ENCODE measurements around the gene OPN1SW. TPM values are rescaled to one million over a fixed set of nuclear protein-coding genes. Genes with fewer than 3 reads are reported as not detected.

The OPN1SW gene
- total RNA-seq, 4 donors from 2014 or later, result not detected

DNA sequence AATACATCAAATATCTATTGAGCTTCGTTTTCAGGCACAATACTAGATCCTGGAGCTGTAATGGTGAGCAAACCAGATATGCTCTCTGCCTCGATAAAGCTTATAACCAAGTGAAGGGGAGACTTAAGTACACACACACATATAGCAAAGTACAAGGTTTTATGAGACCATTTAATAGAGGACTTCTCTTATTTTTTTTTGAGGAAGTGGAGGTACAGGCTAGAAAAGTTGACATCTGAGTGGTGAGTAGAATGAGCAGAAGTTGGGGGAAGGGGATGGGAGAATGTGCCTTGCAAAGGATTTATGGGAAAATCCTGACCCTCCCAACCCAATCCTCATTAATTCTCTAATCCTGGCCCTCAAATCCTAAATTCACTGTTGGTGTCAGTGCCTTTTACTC, 23.9 kb upstream of the OPN1SW start:
- WGBS, 2 donors, result 88 to 94% methylated on average over 2 of the region's 2 CpGs
- H3K4me3 ChIP-seq (ENCODE audit: low read depth, poor library complexity, severe bottlenecking), result no peak overlapping the region
- TF ChIP-seq, protein P1, sequence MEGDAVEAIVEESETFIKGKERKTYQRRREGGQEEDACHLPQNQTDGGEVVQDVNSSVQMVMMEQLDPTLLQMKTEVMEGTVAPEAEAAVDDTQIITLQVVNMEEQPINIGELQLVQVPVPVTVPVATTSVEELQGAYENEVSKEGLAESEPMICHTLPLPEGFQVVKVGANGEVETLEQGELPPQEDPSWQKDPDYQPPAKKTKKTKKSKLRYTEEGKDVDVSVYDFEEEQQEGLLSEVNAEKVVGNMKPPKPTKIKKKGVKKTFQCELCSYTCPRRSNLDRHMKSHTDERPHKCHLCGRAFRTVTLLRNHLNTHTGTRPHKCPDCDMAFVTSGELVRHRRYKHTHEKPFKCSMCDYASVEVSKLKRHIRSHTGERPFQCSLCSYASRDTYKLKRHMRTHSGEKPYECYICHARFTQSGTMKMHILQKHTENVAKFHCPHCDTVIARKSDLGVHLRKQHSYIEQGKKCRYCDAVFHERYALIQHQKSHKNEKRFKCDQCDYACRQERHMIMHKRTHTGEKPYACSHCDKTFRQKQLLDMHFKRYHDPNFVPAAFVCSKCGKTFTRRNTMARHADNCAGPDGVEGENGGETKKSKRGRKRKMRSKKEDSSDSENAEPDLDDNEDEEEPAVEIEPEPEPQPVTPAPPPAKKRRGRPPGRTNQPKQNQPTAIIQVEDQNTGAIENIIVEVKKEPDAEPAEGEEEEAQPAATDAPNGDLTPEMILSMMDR (IDR thresholded peaks at IDR 0.05), result no peak
- TF ChIP-seq POLR2A (IDR thresholded peaks at IDR 0.05), result no peak
- intact Hi-C loops (cut with DNase I; ENCODE audit: low total_unique reads), result no loop called here
- no peak for DNase-seq (ENCODE audit: low spot score in 2 of 2)

DNA sequence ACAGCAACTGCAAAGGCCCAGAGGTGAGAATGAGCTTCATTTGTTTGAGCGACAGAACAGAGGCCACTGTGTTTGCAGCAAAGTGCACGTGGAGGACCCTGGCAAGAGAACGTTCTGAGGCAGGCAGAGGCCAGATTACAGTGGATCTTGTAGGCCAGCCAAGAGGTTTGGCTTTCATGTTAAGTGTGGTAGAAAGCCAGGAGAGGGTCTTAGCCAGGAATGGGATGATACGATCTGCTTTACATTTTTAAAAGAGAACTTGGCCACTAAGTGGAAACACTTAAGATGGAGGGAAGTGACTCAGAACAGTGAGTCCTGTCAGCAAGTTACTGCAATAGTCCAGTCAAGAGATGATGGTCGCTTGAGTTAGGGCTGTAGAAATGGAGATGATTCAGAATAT, 20.7 kb upstream of the OPN1SW start:
- intact Hi-C loops (cut with DNase I; ENCODE audit: low total_unique reads), result no loop called here
- WGBS, 2 donors, result 46% methylated on average over 5 of the region's 5 CpGs
- peak in 1 of 2 donors; percentile 23 for DNase-seq (ENCODE audit: low spot score in 2 of 2)
- no peak for TF ChIP-seq POLR2A (IDR thresholded peaks at IDR 0.05)
- TF ChIP-seq, protein P1 (IDR thresholded peaks at IDR 0.05), result no peak
- no peak overlapping the region for H3K4me3 ChIP-seq (ENCODE audit: low read depth, poor library complexity, severe bottlenecking)

DNA sequence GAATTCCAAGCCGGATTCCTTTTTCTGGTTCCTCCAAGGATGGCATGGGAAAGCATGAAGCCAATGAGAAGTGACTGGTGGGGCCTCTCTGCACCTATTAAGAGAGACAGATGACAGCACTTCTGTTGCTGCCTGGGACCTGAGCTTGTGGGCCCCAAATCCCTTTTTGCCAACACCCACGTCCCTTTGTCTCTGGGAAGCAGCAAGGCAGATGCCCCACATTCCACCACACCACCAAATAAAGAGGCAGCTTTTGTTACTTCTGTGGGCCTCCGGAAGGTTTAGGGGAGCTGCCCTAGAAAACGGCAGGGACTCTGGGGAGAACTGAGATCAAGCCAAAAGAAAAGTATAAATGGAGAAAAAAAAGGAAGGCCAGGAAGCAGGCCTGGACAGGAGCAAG, 19.5 kb upstream of the OPN1SW start:
- intact Hi-C loops (cut with DNase I; ENCODE audit: low total_unique reads), result no loop called here
- 87 to 89% methylated on average over 4 of the region's 4 CpGs for WGBS, 2 donors
- peak in 1 of 2 donors; percentile 28 for DNase-seq (ENCODE audit: low spot score in 2 of 2)

DNA sequence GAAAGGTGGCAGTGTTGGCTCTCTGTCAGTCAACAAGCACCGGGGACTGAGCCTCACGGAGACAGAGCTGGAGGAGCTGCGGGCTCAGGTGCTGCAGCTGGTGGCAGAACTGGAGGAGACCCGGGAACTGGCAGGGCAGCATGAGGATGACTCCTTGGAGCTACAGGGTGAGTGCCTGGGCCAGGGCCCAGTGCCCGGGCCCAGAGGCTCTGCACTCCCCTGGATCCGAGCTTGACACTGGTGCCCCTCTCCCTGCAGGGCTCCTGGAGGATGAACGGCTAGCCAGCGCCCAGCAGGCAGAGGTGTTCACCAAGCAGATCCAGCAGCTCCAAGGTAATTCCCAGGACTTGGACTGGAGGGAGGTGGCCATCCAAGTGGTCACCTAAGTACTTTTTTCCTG, 18.8 kb upstream of the OPN1SW start:
- 94 to 97% methylated on average over 8 of the region's 8 CpGs for WGBS, 2 donors
- TF ChIP-seq, protein P1 (IDR thresholded peaks at IDR 0.05), result no peak
- H3K4me3 ChIP-seq (ENCODE audit: low read depth, poor library complexity, severe bottlenecking), result no peak overlapping the region
- intact Hi-C loops (cut with DNase I; ENCODE audit: low total_unique reads), result no loop called here
- DNase-seq (ENCODE audit: low spot score in 2 of 2), result peak in 1 of 2 donors; percentile 62

More for the DNA sequence above, 19.5 kb upstream of the OPN1SW start:
- TF ChIP-seq, protein P1 (IDR thresholded peaks at IDR 0.05), result no peak
- no peak for TF ChIP-seq POLR2A (IDR thresholded peaks at IDR 0.05)
- H3K4me3 ChIP-seq (ENCODE audit: low read depth, poor library complexity, severe bottlenecking), result no peak overlapping the region

DNA sequence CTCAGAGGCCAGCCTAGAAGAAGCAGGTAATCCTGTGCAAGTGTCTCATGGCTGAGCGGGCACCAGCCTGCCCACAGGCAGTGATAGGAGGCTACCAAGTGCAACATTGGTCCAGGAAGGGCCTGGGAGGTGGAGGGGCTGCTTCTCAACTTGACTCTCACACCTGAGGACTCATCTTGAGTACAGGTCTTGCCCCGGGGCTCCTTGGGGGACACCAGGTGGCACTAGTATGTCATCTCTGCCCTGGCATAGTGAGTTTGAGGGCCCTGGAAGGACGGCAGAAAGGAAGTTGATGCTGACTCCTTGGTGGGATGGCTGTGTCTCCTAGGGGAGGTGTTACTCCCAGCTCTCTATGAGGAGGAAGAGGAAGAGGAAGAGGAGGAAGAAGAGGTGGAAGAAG, 18.4 kb upstream of the OPN1SW start:
- no peak overlapping the region for H3K4me3 ChIP-seq (ENCODE audit: low read depth, poor library complexity, severe bottlenecking)
- TF ChIP-seq, protein P1 (IDR thresholded peaks at IDR 0.05), result no peak
- no peak for TF ChIP-seq POLR2A (IDR thresholded peaks at IDR 0.05)
- WGBS, 2 donors, result 75 to 89% methylated on average over 3 of the region's 3 CpGs
- DNase-seq (ENCODE audit: low spot score in 2 of 2), result no peak
- intact Hi-C loops (cut with DNase I; ENCODE audit: low total_unique reads), result no loop called here

DNA sequence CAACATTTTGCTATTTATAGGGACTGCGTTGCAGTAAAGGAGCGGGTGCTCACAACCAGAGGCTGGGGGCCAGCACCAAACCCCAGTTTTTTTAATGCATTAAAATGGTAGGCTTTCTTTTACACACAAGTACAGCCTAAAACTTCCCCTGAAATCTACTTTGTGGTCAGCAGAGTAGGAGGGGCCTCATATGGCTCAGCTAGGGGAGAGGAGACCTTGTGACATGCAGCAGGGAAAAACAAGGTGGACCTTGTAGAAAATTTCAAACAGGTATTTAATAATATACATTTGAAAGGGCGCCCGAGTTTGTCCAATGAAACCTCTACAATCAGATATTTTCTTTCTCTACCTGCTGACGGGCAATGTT, 17.6 kb upstream of the OPN1SW start:
- no peak for TF ChIP-seq POLR2A (IDR thresholded peaks at IDR 0.05)
- TF ChIP-seq, protein P1 (IDR thresholded peaks at IDR 0.05), result no peak
- intact Hi-C loops (cut with DNase I; ENCODE audit: low total_unique reads), result no loop called here
- H3K4me3 ChIP-seq (ENCODE audit: low read depth, poor library complexity, severe bottlenecking), result no peak overlapping the region
- DNase-seq (ENCODE audit: low spot score in 2 of 2), result peak in 1 of 2 donors; percentile 34
- 94 to 99% methylated on average over 5 of the region's 5 CpGs for WGBS, 2 donors
